Measurements from ENCODE around the gene MCHR1. TPM values are rescaled to one million over a fixed set of nuclear protein-coding genes. Genes with fewer than 3 reads are reported as not detected.

MCHR1 gene
- total RNA-seq, 1 donor from 2014 or later, result 0.19 TPM

GRCh38 chr22:40701274-40701673 is 22.0 kb downstream of the MCHR1 start:
- no peak overlapping the region for H3K4me3 Mint-ChIP-seq (ENCODE audit: low read depth)
- H3K36me3 Mint-ChIP-seq (ENCODE audit: insufficient read depth), result no peaks in the 10 kb centered on the region
- H3K4me1 Mint-ChIP-seq (ENCODE audit: low read depth), result no peaks in the 10 kb centered on the region
- no peak for TF ChIP-seq CTCF (IDR thresholded peaks at IDR 0.05; ENCODE audit: unreplicated experiment)
- H3K27me3 Mint-ChIP-seq, result peaks cover 3% of the 10 kb centered on the region
- no peaks in the 10 kb centered on the region for H3K9me3 Mint-ChIP-seq (ENCODE audit: low read depth)
- H3K27ac Mint-ChIP-seq, result no peak overlapping the region
- DNase-seq (ENCODE audit: low spot score, unreplicated experiment), result no peak

- Mint-ChIP-seq H3K4me3 (ENCODE audit: low read depth) (no peak overlapping the region), H3K4me1 (ENCODE audit: low read depth) (no peaks in the 10 kb centered on the region), H3K36me3 (ENCODE audit: insufficient read depth) (no peaks in the 10 kb centered on the region), H3K9me3 (ENCODE audit: low read depth) (peaks cover 3% of the 10 kb centered on the region), H3K27ac (no peak overlapping the region), H3K27me3 (no peaks in the 10 kb centered on the region)
- no peak for TF ChIP-seq CTCF (IDR thresholded peaks at IDR 0.05; ENCODE audit: unreplicated experiment)
- DNase-seq (ENCODE audit: low spot score, unreplicated experiment), result no peak
Measured at GRCh38 chr22:40703174-40703573, 23.9 kb downstream of the MCHR1 start.

GRCh38 chr22:40703736-40704135 is 24.5 kb downstream of the MCHR1 start:
- H3K27me3 Mint-ChIP-seq, result no peaks in the 10 kb centered on the region
- H3K36me3 Mint-ChIP-seq (ENCODE audit: insufficient read depth), result no peaks in the 10 kb centered on the region
- H3K4me3 Mint-ChIP-seq (ENCODE audit: low read depth), result no peak overlapping the region
- H3K9me3 Mint-ChIP-seq (ENCODE audit: low read depth), result peaks cover 3% of the 10 kb centered on the region
- H3K27ac Mint-ChIP-seq, result no peak overlapping the region
- H3K4me1 Mint-ChIP-seq (ENCODE audit: low read depth), result no peaks in the 10 kb centered on the region
- no peak for DNase-seq (ENCODE audit: low spot score, unreplicated experiment)
- TF ChIP-seq CTCF (IDR thresholded peaks at IDR 0.05; ENCODE audit: unreplicated experiment), result no peak

- Mint-ChIP-seq H3K36me3 (ENCODE audit: insufficient read depth) (no peaks in the 10 kb centered on the region), H3K9me3 (ENCODE audit: low read depth) (peaks cover 3% of the 10 kb centered on the region), H3K4me3 (ENCODE audit: low read depth) (no peak overlapping the region), H3K27ac (no peak overlapping the region), H3K4me1 (ENCODE audit: low read depth) (peaks cover 2% of the 10 kb centered on the region), H3K27me3 (no peaks in the 10 kb centered on the region)
- TF ChIP-seq CTCF (IDR thresholded peaks at IDR 0.05; ENCODE audit: unreplicated experiment), result no peak
- DNase-seq (ENCODE audit: low spot score, unreplicated experiment), result no peak
Measured at GRCh38 chr22:40705918-40706682, 26.8 kb downstream of the MCHR1 start.

GRCh38 chr22:40707154-40707553 is 27.9 kb downstream of the MCHR1 start:
- Mint-ChIP-seq H3K36me3 (ENCODE audit: insufficient read depth) (no peaks in the 10 kb centered on the region), H3K4me1 (ENCODE audit: low read depth) (peaks cover 7% of the 10 kb centered on the region), H3K4me3 (ENCODE audit: low read depth) (no peak overlapping the region), H3K27ac (no peak overlapping the region), H3K27me3 (peaks cover 3% of the 10 kb centered on the region), H3K9me3 (ENCODE audit: low read depth) (peaks cover 3% of the 10 kb centered on the region)
- no peak for TF ChIP-seq CTCF (IDR thresholded peaks at IDR 0.05; ENCODE audit: unreplicated experiment)
- no peak for DNase-seq (ENCODE audit: low spot score, unreplicated experiment)

All from progenitor cell of endocrine pancreas (in vitro differentiated cells).